ENCODE data around the gene NEDD1.
A peak's percentile ranks its signal among the peaks of the same experiment; 100 is the strongest.

NEDD1 gene

GRCh38 chr12:96906498-96906848, 584 bp upstream of the NEDD1 start:
- DNase-seq = peak; percentile 31

- peak; percentile 47 for DNase-seq
Measured at GRCh38 chr12:96907671-96908422, 790 bp downstream of the NEDD1 start.

- DNase-seq = no peak
Measured at GRCh38 chr12:96908423-96908675, 1.3 kb downstream of the NEDD1 start.

- DNase-seq = no peak
Measured at GRCh38 chr12:96912261-96912660, 5.2 kb downstream of the NEDD1 start.

- no peak for DNase-seq
Measured at GRCh38 chr12:96912943-96913342, 5.9 kb downstream of the NEDD1 start.

- no peak for DNase-seq
Measured at GRCh38 chr12:96919510-96920210, 12.6 kb downstream of the NEDD1 start.

GRCh38 chr12:96948782-96949181, 41.7 kb downstream of the NEDD1 start:
- no peak for DNase-seq

- no peak for DNase-seq
Measured at GRCh38 chr12:96979532-96979931, 72.5 kb downstream of the NEDD1 start.

GRCh38 chr12:96980991-96981414, 73.9 kb downstream of the NEDD1 start:
- peak; percentile 36 for DNase-seq

- no peak for DNase-seq
Measured at GRCh38 chr12:96981911-96982310, 74.9 kb downstream of the NEDD1 start.

GRCh38 chr12:96982671-96983070, 75.6 kb downstream of the NEDD1 start:
- no peak for DNase-seq

- DNase-seq = peak; percentile 73
Measured at GRCh38 chr12:96985515-96986362, 78.7 kb downstream of the NEDD1 start.

GRCh38 chr12:96986883-96987523, 79.9 kb downstream of the NEDD1 start:
- peak; percentile 82 for DNase-seq

- DNase-seq = peak; percentile 5
Measured at GRCh38 chr12:96988919-96989318, 81.9 kb downstream of the NEDD1 start.

GRCh38 chr12:96989916-96990315, 82.9 kb downstream of the NEDD1 start:
- peak; percentile 30 for DNase-seq

GRCh38 chr12:96994900-96995299, 87.8 kb downstream of the NEDD1 start:
- DNase-seq = no peak

GRCh38 chr12:96995861-96996260, 88.8 kb downstream of the NEDD1 start:
- no peak for DNase-seq

- DNase-seq = no peak
Measured at GRCh38 chr12:96997797-96998484, 90.9 kb downstream of the NEDD1 start.

- DNase-seq = no peak
Measured at GRCh38 chr12:97003276-97003675, 96.2 kb downstream of the NEDD1 start.

Measured in NCI-H146 (cell line).